Gastroesophageal sphincter (tissue), 3 donors: ENCODE data around the gene PGA4.

ENCODE experiments used
- POLR2AphosphoS5 ChIP-seq: sonication (generic); formaldehyde crosslinking; IDR thresholded peaks from one replicate; pipeline ENCODE4 v1.6.1; 2017; ENCODE audit warnings: antibody characterized with exemption
- TF ChIP-seq, protein P1 (sequence below), 4 experiments: fragments of 200-600 bp in 2 of 4; fragments of 450-650 bp in 2 of 4; sonication (generic) in 1 of 4; IDR thresholded peaks; one replicate each; pipeline ENCODE4 v1.5.1; 2017 to 2019; ENCODE audit warnings: antibody characterized with exemption in 4 of 4, mild to moderate bottlenecking in 2 of 4, moderate library complexity in 2 of 4

- TF ChIP-seq POLR2AphosphoS5 = no peak
- TF ChIP-seq, protein P1, sequence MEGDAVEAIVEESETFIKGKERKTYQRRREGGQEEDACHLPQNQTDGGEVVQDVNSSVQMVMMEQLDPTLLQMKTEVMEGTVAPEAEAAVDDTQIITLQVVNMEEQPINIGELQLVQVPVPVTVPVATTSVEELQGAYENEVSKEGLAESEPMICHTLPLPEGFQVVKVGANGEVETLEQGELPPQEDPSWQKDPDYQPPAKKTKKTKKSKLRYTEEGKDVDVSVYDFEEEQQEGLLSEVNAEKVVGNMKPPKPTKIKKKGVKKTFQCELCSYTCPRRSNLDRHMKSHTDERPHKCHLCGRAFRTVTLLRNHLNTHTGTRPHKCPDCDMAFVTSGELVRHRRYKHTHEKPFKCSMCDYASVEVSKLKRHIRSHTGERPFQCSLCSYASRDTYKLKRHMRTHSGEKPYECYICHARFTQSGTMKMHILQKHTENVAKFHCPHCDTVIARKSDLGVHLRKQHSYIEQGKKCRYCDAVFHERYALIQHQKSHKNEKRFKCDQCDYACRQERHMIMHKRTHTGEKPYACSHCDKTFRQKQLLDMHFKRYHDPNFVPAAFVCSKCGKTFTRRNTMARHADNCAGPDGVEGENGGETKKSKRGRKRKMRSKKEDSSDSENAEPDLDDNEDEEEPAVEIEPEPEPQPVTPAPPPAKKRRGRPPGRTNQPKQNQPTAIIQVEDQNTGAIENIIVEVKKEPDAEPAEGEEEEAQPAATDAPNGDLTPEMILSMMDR (IDR thresholded peaks at IDR 0.05) = no peak
These were observed 27.9 kb upstream of the PGA4 start for GRCh38 chr11:61194169-61194671.
